GM06990 (cell line): ENCODE measurements around the gene FBXO30.

Source experiments
- DNase-seq: peaks from one replicate; pipeline ENCODE4 v3.0.0-alpha.2; 2011; ENCODE audit not compliant: insufficient read length; ENCODE audit errors: extremely low read depth
- H3K27me3 ChIP-seq: replicated peaks from 2 replicates; pipeline ENCODE4 v1.6.0; 2011; ENCODE audit warnings: low read length; ENCODE audit not compliant: control insufficient read depth, insufficient read depth
- H3K36me3 ChIP-seq: 2 replicates; pipeline ENCODE4 v1.5.1; 2011; ENCODE audit warnings: low read length; ENCODE audit not compliant: control insufficient read depth, insufficient read depth
- H3K4me3 ChIP-seq: replicated peaks from 2 replicates; pipeline ENCODE4 v1.5.1; 2011; ENCODE audit warnings: low read depth, mild to moderate bottlenecking, control low read depth, low read length
- TF ChIP-seq, protein P1 (sequence below): IDR thresholded peaks from 2 replicates; pipeline ENCODE4 v1.5.1; 2011; ENCODE audit warnings: low read length, control low read depth, mild to moderate bottlenecking, inconsistent platforms; ENCODE audit not compliant: insufficient read depth, poor library complexity, severe bottlenecking

FBXO30 gene

DNA sequence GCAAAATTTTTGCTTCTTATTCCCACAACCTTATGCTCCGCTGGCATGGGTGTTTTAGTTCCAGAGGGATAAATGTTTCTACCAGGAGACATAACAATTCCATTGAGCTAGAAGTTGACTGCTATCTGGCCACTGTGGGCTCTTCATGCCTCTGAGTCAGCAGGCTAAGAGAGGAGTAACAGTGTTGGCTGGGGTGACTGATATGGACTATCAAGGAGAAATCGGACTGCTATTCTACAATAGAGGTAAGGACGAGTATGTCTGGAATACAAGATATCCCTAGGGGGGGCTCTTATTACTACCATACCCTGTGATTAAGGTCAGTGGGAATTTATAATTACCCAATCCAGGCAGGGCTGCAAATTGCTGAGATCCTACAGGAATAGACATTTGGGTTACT lies 26.9 kb downstream of the FBXO30 start:
- no peaks in the 10 kb centered on the region for H3K27me3 ChIP-seq
- TF ChIP-seq, protein P1, sequence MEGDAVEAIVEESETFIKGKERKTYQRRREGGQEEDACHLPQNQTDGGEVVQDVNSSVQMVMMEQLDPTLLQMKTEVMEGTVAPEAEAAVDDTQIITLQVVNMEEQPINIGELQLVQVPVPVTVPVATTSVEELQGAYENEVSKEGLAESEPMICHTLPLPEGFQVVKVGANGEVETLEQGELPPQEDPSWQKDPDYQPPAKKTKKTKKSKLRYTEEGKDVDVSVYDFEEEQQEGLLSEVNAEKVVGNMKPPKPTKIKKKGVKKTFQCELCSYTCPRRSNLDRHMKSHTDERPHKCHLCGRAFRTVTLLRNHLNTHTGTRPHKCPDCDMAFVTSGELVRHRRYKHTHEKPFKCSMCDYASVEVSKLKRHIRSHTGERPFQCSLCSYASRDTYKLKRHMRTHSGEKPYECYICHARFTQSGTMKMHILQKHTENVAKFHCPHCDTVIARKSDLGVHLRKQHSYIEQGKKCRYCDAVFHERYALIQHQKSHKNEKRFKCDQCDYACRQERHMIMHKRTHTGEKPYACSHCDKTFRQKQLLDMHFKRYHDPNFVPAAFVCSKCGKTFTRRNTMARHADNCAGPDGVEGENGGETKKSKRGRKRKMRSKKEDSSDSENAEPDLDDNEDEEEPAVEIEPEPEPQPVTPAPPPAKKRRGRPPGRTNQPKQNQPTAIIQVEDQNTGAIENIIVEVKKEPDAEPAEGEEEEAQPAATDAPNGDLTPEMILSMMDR = no peak
- no peak overlapping the region for H3K4me3 ChIP-seq
- DNase-seq = no peak
- no peaks in the 10 kb centered on the region; the same call in 1 of the 2 replicates for H3K36me3 ChIP-seq

DNA sequence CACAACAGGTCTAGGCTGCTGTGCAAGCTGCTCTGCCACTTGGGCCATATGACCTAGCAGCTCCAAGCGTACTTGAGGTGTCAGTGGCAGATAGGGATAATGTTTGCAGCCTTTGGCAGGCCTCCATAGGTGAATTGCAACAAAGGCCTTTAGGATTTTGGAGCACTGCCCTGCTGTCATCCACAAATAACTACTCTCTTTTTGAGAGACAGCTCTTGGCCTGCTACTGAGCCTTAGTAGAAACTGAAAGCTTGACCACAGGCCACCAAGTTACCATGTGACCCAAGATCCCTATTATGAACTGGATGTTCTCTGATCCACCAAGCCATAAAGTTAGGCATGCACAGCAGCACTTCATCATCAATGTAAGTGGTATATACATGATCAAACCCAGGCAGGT lies 29.9 kb downstream of the FBXO30 start:
- Histone ChIP-seq H3K27me3 (no peaks in the 10 kb centered on the region), H3K4me3 (no peak overlapping the region), H3K36me3 (no peaks in the 10 kb centered on the region; the same call in 1 of the 2 replicates)
- TF ChIP-seq, protein P1 = no peak
- no peak for DNase-seq

DNA sequence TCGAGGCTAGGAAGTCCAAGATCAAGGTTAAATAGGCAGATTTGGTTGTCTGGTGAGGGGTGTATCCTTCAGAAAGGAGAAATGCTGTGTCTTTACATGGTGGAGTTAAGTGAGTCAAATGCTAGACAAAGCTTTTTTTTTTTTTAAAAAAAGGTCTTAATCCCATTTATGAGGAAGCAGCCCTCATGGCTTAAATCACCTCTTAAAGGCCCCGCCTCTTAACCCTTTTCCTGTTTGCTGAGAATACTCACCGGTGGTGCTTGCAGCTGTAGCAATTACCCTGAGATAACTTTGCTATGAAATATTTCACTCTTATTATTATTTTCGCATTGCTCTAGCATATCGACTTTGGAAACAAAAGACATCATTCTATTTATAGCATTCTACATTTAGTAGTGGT lies 30.8 kb downstream of the FBXO30 start:
- Histone ChIP-seq H3K4me3 (no peak overlapping the region), H3K27me3 (no peaks in the 10 kb centered on the region), H3K36me3 (no peaks in the 10 kb centered on the region; the same call in 1 of the 2 replicates)
- DNase-seq = no peak
- TF ChIP-seq, protein P1 = no peak

DNA sequence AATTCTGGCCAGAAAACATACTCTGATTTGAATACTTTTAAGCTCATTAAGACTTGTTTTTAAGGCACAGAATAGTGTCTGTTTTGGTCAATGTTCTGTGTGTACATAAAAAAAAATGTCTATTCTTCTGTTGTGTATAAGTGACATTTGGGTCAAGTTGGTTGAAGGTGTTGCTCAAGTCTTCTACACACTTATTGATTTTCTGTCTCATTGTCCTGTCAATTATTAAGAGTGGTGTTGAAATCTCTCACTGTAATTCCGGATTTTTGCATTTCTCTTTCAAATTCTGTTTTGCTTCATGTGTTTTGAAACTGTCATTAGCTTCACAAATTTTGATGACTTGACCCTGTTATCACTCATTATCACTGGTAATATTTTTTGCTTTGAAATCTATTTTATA lies 41.7 kb downstream of the FBXO30 start:
- H3K27me3 ChIP-seq = no peaks in the 10 kb centered on the region
- H3K4me3 ChIP-seq = no peak overlapping the region
- DNase-seq = no peak
- no peaks in the 10 kb centered on the region for H3K36me3 ChIP-seq
- TF ChIP-seq, protein P1 = no peak

DNA sequence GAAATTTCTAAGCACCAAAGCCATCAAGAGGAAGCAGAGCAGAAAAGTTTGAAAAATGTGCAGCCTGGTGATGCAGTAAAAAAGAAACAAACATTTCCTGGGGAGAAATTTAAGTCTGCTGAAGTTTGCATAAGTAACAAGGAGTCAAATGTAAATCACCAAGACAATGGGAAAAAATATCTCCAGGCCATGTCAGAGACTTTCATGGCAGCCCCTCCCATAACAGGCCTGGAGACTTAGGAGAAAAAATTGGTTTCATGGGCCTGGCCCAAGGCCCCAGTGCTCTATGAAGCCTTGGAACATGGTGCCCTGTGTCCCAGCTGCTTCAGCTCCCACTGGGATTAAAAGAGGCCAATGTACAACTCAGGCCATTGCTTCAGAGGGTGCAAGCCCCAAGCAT lies 49.1 kb downstream of the FBXO30 start:
- H3K4me3 ChIP-seq = no peak overlapping the region
- no peaks in the 10 kb centered on the region for H3K36me3 ChIP-seq
- TF ChIP-seq, protein P1 = no peak
- DNase-seq = no peak
- no peaks in the 10 kb centered on the region for H3K27me3 ChIP-seq

DNA sequence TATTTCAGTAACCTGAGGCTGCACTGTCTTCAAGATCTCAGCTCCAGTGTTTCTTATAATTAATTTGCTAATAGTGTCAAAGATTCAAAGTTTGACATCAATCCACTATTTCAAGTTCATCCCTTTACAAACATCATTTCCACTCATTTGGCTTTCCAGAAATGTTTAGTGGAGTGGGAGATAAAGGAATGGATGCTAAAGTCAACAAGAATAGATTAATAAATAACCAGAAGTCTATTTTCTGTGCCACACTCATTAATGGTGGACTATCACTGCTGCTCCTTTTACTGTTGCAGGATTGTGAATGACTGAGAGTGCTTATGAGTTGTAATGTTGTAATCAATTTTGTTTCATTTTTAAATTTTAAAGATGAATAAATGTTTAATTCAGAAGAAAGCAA lies 50.9 kb downstream of the FBXO30 start:
- TF ChIP-seq, protein P1 = no peak

More for the DNA sequence above, 50.9 kb downstream of the FBXO30 start:
- H3K27me3 ChIP-seq = no peaks in the 10 kb centered on the region
- no peak for DNase-seq
- H3K4me3 ChIP-seq = no peak overlapping the region
- no peaks in the 10 kb centered on the region for H3K36me3 ChIP-seq
